Myocyte (in vitro differentiated cells): ENCODE data around the gene CACNB4. TPM values are rescaled to one million over a fixed set of nuclear protein-coding genes. Genes with fewer than 3 reads are reported as not detected.

Source experiments
- DNase-seq: peaks from one replicate; pipeline ENCODE4 v3.0.0-alpha.2; 2012; ENCODE audit warnings: low read depth
- total RNA-seq: library from RNA; depleted of rRNA; stranded (reverse); fragments of >200 nt; gene quantifications from 2 replicates; pipeline ENCODE4 v1.2.3, GENCODE V29; 2014

Gene CACNB4
- total RNA-seq, 1 donor from 2014 or later, result 0.91 TPM

DNA sequence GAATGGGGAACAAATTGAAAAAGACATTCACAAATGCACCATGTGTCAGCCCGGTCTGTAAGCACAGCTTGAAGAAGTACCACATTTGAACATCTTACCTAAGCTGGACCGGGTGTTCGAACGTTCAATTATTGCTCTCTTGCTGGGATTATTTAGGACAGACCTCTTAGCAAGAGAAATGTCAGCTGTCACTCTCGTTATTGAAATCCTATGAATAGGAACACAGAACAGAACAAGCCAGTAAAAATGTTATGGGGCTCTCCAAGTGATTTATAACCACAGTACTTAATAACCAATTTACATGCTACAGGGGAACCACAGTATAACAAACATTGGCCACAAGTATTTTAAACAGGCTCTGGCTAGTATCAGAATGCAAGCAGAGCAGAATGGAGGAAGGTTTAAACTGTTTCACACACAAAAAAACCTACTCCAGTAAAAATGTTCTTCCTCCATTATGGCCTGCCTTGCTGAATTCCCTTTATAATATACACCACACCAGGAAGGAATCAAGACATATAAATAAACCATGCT lies 238.2 kb downstream of the CACNB4 start:
- DNase-seq, result peak; percentile 36

DNA sequence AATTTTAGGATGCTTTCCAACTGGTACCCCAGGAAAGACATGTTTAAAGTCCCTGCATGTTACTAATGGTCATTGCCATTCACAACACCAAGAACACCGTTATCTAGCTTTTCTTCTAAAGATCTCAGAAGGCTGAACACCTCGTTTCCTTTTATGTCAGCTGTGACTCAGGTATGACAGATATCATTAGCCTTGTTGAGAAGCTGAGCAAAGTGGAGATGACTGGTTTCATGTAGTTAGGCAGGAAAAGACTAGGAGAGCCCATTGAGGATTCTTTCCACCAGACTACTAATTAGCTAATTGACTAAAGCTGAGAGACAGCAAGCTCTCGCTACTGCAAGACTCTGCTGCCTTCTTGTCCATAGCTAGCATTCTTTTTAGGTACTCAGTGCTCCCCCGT lies 238.6 kb downstream of the CACNB4 start:
- no peak for DNase-seq

DNA sequence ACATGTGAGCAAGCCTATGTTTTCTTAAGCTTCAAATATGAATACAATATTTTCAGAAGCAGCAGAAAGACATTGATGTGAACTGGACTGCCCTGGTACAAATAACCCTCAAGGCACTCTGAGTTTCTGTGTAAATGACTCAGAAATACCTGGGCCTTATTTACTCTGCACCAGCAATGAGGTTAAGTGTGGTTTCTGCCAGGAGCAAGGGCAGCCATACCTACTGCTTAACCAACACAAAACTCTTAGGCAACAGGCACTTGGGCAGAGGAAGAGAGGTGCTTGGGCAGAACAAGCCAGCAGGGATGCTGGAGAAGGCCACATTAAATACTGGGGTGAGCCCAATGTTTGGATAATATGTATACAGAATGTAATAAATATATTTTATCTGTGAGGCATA lies 241.2 kb downstream of the CACNB4 start:
- no peak for DNase-seq

DNA sequence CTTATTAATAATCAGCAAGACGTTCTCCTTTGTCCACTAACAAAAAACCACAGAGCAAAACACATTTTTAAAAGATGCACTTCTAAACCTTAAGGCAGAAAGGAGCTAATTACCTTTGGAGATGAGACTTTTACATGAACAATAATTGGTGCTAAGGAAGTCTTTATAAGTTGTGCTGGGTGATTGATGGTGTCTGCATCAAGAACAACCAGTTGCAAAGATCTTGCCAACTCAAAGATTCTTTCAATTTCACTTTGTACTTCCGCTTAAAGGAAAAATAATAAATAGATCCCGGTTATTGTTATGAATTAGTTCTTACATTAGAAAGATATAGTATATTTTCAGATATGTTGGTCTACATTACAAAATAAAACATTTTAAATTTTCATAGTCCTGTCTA lies 243.7 kb downstream of the CACNB4 start:
- no peak for DNase-seq

DNA sequence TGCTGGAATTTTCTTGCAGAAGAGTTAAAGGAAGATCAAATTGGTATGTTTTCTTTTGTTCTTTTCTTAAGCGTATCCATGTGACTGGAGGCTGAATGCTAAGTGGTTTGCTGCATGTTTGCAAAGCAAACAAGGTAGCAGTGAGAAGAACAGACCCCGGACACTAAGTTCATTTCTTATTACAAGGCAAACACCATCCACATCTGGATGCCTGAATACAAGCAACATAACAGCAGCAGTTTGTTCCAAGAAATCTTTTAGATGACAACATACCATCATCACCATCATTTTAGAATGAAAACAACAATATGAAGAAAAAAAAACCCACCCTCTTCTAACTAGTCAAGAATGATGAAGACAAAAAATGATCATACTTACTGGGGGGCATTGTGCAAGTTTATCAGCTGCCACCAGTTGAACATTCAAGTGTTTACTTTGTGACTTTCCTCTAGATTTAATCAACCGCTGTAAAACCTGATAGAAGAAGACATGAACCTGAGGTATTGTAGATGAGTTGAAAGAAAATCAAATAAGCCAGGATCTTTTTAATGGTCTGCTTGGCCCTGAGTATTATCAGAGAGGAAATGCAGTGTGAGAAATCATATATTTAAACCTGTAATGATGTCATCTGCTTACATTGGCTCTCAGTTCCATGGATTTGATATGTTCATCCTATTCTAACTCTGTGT lies 245.6 kb downstream of the CACNB4 start:
- DNase-seq, result no peak

DNA sequence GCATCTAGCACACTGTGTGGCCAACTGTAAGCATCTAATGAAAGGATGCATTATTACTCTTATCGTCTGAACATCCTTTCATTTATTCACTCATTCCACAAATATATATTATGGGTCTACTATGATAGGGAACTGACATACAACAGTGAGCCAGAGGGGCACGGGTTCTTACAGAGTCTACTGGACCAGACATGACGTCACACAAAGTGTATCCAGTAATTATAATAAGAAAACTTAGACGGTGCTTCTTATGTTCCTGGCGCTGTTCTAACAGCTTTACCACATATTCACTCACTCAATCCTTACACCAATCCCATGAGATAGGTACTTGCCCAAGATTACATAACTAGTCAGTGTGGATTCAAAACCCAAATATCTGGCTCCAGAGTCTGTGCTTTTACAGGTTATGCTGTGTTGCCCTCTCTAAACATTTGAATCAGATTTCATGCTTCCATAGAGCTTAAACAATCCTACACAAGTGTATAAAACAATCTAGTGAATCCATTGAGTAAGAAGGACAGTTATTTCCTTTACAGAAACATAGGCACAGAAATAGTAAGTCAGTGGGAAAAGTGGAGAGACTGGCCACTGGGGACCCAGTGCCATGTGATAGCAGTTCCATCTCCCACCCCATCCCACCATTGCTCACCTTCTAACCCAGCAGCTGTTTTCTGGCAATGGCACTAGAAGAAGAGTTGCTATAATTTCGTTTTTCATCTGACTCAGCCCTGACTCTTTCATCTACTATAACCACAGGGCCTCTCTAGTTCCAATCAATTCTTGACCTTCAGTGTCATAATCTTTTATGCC lies 246.4 kb downstream of the CACNB4 start:
- peak; percentile 19 for DNase-seq

DNA sequence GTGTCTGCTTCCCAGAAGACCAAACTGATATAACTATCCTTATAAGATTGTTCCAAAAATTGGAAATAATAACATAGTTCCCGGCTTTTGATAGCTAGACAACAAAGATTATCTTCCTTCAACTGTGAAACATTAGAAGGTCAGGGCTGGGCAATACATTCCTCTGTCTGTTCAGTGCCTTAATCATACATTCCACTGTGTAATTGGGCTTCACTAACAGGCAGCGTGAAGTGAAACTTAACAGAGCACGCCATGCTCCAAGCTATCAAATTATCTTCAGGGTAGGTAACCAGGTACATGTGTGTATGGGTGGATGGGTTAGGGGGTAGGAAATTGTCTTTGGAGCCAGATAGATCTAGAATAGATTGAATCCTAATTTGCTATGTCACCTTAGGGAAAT lies 247.1 kb downstream of the CACNB4 start:
- DNase-seq, result peak; percentile 23

DNA sequence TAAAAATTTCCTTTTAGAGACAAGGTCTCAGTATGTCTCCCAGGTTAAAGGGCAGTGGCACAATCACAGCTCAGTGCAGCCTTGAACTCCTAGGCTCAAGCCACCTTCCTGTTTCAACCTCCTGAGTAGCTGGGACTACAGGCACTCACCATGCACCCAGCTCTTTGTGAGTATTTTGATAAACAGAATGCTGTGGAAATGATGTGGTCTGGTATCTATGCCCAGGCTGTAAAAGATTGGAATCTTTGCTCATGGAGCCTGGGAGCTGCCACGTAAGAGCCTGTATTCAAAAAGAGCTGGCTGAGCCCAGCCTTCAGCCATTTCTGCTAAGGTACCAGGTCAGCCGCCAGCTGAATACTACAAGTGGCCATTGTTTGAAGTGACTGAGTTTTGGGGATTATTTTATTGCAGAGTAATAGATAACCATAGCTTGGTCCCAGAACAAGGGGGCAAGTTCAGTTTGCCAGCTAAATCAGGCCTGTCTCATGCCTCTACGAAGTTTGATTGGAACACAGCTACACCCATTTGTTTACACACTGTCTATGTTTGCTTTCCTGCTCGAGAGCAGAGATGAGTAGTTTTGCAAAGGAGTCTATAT lies 249.3 kb downstream of the CACNB4 start:
- DNase-seq, result no peak

DNA sequence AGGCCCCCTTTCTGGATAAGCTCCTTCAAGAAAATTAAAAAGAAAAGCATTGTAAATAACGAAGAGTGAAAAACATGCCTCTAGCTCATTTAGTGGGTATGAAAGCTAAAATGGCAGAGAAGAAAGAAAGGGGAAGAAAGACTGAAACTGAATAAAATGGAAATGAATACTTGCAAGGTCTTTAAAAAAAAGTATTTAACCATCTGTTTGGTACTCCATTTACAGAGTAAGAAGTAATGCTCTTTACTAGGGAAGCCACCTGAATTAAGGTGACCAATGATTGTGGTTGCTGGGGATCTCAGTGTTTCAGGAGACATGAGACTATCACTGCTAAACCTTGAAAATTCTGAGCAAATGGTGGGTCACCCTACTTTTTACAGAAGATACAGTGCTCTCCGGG lies 253.0 kb downstream of the CACNB4 start:
- DNase-seq, result no peak

DNA sequence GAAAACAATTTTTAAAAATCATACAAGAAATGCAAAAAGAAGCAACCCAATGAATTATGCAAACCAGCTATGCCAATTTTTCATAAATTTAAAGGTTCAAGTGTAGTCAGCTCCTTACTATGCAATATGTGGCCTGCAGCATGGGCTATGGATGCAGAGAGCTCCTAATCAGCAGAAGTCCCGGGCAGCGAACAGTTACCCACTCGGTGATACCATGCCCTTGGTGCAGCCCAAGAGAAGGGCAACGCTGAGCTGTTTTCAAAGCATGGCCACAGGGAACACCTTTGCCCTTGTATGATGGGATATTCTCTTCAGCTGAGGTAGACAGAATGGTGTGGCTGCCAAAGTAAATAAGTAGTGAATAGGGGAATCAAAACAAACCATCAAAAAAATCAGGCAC lies 253.4 kb downstream of the CACNB4 start:
- no peak for DNase-seq

DNA sequence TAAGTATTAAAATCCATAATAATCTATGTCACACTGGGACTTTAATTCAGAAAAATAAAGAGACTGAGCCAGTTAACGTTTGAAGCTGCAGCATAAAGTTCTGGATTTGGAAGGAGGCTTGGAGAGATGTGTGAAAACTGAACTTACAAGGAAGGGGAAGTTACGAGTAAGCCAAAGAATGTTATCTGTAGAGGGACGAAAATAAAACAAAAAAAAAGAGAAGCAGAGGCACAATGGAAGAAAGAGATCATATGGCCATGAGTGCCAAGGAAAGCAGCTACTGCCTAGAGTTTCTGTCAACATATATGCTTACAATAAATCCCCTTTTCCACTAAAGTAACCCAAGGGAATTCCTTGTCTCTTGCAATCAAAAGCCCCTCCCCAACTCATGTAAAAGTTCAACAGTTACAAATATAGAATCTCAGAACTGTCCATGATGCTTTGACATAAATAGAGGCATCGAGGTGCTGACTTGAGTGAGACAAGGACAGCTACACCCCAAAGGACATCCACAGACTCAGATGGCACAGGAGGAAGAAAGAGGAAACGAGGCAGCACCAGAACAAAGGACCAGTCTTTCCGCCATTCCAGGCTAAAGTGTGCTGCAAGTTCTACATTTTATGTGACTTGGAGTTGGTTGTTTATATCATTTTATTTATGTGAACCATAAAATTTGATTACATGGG lies 254.5 kb downstream of the CACNB4 start:
- DNase-seq, result no peak

DNA sequence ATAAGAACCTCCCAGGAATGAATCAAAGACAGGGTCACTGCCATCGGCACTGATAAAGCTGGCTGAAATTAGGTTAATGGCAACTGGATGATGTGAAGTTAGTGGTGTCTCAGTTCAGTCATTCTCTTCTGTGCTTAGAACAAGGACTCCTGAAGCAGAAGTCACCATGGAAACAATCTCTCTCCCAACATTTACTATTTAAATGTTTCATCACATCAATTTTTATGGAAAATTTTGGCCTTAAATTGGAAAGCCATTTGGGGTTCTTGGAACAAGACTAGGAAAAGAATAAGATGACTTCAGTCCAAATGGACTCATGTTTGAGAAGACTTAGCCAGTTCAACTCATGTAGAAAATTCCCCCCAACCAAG lies 255.2 kb downstream of the CACNB4 start:
- DNase-seq, result no peak

DNA sequence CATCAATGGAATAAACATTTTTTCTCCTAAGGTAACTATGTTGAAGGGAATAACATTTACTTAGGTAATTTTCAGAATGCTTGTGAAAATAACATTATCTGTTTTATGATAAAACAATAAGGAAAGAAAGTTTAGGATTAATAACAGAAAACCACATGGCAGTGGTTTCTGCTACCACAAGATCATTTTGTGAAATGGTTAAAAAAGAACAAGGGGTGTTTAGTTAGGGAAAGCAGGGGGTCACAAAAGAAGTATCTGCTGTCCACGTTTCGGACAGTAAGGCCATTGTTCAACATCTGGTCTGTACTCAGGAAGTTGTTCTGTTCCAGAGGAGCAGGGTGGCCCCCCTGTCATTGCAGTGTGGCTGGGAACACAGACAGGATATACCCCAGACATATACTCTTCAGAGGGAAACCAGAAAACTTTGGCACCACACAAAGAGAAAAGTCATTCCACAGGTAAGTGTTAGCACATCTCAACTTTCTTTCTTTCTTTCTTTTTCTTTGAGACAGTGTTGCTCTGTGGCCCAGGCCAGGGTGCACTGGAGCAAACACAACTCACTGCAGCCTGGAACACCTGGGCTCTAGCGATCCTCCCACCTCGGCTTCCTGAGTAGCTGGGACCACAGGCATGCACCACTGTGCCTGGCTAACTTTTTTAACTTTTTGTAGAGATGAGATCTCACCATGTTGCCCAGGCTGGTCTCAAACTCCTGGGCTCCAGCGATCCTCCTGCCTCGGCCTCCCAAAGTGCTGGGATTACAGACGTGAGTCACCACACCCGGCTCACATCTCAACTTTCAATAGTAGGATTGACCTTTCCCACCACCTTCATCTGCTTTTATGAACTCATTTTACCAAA lies 255.8 kb downstream of the CACNB4 start:
- DNase-seq, result no peak

DNA sequence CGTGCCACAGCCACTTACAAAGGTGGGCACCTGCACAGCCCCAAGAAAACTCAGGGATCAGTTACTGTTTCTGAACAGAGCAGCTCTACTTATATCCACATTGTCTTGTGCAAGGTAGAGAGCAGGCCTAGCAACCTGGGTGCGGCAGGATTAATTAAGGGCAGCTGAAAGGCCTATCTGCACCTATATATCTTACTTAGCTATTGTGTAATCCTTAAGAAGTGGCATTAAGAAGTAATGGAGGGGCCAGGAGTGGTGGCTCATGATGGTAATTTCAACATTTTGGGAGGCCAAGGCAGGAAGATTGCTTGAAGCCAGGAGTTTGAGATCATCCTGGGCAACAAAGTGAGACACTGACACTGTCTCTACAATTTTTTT lies 257.8 kb downstream of the CACNB4 start:
- DNase-seq, result no peak

DNA sequence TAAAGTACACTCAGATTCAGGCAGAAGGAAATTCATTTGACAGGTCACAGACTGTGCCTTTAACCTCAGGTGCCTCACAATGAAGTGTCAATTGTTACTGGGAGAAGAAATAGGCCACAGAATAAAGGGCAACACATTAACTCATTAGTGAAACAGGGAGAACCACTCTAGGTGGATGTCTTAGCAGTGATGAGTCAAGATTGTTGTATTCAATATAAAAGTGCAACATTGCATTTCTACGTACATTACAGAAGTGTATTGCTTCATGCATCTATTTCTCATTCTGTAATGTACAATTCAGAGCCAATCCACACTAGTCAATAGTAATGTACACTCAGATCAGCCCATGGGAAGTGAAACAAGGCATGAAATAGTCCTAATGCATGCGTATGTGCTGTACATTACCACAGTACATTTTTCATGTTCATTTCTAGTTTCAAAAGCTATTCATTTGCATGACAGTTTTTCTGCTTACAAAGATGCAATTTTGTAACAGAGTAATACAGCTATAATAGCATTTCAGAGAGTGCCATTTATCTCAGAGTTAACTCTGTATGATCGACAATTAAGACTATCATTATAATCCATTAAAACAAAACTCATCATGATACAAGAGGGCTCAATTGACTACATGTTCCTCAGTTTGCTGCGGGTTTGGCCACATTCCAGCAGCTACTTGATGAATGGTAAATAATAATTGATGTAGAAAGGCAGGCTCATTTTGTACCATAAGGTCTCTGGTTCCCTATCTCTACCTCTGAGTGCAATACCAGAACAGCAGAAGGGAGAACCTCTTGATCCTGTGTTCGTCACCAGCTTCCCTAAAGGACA lies 258.4 kb downstream of the CACNB4 start:
- no peak for DNase-seq

DNA sequence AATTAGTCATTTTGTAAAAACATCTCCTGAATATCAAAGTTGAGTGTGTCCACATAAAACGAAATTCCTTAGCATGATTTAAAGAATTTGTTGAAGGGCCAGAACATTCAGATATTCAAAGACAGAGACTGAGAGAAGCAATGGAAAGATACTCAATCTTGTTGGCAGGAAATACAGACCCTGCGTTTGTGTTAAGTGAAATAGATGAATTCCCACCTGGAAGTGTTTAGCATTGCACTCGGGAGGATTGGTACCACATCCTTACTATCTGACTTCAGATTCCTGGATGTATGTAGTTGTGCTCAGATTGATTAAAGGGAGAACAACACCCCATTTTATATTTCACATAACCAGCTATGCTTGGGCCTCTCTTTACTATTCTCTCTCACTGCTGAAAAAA lies 260.9 kb downstream of the CACNB4 start:
- DNase-seq, result no peak

DNA sequence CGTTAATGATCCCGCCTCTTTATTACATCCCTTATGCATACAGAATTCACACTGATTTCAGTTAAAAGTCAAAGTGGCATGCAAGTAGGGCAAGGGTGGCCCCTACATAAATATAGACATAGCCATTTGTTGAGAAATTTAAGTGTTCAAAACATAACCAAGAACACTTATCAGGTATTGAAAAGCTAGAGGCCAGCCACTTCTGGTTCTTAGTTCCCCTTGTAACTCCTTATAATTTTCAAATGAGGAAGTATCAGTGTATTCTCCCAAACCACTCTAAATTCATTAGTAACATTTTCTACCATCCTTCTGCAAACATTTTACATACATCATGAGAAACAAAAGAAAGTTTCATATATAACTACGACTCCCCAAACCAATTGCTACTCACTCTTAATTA lies 264.9 kb downstream of the CACNB4 start:
- no peak for DNase-seq

DNA sequence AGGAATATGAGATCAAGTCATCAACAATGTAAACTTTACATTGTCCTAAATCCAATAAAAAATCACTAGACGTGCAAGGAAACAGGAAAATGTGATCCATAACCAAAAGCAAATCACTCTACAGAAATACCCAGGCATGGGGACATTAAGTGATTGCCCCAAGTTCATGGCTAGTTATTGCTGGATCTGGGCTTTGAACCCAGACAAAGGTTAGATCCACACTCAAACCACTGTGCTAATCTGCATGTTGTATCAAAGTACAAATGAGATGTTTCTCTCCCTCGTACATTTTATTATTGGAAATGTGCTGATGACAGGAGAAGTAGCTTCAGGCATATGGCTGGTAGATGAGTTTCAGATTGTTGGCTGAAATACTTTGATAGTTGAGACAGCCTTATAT lies 267.9 kb downstream of the CACNB4 start:
- DNase-seq, result no peak

DNA sequence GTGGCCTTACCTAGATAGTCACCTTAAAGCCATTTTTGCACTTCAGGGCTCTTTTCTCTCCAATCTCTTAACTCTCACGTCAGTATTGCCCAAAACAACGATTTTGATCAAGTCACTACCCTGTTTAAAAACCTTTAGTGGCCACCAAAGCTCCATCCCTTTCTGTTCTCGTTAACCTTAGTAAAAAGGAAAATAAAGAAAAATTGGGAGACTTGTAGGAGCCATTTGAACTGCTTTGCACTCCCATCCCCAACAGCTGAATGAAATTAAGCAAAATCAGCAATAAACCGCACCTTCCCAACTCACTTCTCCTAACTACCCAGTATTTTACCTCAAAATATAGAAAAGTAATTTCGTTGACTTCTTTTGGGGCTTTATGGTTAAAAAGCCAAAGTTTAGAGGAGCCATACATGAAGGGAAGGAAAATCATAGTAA lies 269.9 kb downstream of the CACNB4 start:
- DNase-seq, result no peak
